BE2C (cell line): Measurements from ENCODE around the gene LRPAP1. TPM values are rescaled to one million over a fixed set of nuclear protein-coding genes. Genes with fewer than 3 reads are reported as not detected.
"Not testable (repeated sequence)": the region's sequence is repeated elsewhere in the genome, so short reads cannot be mapped to it uniquely, and the experiment has no call there.

Source experiments
- DNase-seq: peaks from one replicate; pipeline ENCODE4 v3.0.0-alpha.2; 2020
- H3K27me3 ChIP-seq: fragments of 250-450 bp; sonication (Bioruptor Pico); 2 replicates; pipeline ENCODE4 v1.5.1; 2020; ENCODE audit warnings: mild to moderate bottlenecking
- H3K36me3 ChIP-seq: fragments of 250-450 bp; sonication (Bioruptor Pico); 2 replicates; pipeline ENCODE4 v1.5.1; 2020; ENCODE audit warnings: mild to moderate bottlenecking
- H3K4me1 ChIP-seq: fragments of 250-450 bp; sonication (Bioruptor Pico); 2 replicates; pipeline ENCODE4 v1.5.1; 2020
- H3K4me3 ChIP-seq: 2 replicates; pipeline ENCODE4 v1.5.1; 2011; ENCODE audit warnings: low read depth, low read length
- H3K9me3 ChIP-seq: fragments of 250-450 bp; sonication (Bioruptor Pico); 2 replicates; pipeline ENCODE4 v1.5.1; 2020
- polyA plus RNA-seq: library from polyadenylated mRNA; unstranded; fragments of >200 nt; gene quantifications from one replicate; pipeline ENCODE4 v1.2.1, GENCODE V29; 2012; ENCODE audit warnings: low read depth, missing spikeins; ENCODE audit not compliant: insufficient read length, insufficient read depth
- TF ChIP-seq, protein P1 (sequence below): IDR thresholded peaks from 2 replicates; pipeline ENCODE4 v1.5.1; 2012; ENCODE audit warnings: mild to moderate bottlenecking, low read depth, low read length

The LRPAP1 gene, protein sequence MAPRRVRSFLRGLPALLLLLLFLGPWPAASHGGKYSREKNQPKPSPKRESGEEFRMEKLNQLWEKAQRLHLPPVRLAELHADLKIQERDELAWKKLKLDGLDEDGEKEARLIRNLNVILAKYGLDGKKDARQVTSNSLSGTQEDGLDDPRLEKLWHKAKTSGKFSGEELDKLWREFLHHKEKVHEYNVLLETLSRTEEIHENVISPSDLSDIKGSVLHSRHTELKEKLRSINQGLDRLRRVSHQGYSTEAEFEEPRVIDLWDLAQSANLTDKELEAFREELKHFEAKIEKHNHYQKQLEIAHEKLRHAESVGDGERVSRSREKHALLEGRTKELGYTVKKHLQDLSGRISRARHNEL
- 74.0 TPM for polyA plus RNA-seq

DNA sequence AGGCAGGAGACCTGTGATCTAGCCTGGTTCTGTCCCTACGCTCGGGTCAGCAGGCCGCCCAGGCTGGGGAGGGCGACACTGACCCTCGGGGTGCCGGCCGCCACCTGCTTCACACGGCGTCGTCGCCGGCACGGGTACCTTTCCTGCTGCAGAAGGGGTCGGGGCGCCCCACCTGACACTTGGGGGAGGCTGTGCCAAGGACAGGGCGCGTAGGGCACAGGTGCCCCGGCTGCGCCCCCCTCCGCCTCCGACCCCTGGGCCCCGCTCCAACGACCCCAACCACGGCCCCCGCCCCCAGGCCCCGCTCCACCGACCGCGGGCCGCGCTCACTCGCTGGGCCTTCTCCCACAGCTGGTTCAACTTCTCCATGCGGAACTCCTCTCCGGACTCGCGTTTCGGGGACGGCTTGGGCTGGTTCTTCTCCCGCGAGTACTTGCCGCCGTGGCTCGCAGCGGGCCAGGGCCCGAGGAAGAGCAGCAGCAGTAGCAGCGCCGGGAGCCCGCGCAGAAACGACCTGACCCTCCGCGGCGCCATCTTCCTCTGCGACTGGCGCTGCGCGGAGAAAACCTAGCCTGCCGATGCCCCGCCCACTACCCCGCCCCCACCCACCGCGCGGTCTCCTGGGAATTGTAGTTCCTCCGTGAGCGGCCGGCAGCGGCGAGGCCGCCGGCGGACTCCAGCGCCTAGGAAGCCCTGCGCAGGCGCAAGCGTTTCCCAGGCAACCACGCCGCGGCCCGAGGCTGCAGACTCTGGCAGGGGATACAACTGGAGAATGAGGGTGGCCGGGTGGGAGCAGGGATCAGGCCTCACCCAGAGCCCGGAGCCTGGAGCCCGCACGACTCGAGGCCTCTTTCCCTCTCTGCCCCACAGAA is at the start of gene LRPAP1:
Gene LRPAP1, minus strand, starts transcription at position 544 of the 872 bp plus-strand sequence. Its CDS starts 10 bp downstream, at position 534.
- Histone ChIP-seq H3K36me3 (peaks cover 11% of the 10 kb centered on the region; the same call in 1 of the 2 replicates), H3K4me1 (no peaks in the 10 kb centered on the region; the same call in 1 of the 2 replicates), H3K27me3 (no peaks in the 10 kb centered on the region), H3K9me3 (no peaks in the 10 kb centered on the region), H3K4me3 (peak within 1 kb of the TSS; percentile 76)
- DNase-seq, result peak; percentile 96
- TF ChIP-seq, protein P1, sequence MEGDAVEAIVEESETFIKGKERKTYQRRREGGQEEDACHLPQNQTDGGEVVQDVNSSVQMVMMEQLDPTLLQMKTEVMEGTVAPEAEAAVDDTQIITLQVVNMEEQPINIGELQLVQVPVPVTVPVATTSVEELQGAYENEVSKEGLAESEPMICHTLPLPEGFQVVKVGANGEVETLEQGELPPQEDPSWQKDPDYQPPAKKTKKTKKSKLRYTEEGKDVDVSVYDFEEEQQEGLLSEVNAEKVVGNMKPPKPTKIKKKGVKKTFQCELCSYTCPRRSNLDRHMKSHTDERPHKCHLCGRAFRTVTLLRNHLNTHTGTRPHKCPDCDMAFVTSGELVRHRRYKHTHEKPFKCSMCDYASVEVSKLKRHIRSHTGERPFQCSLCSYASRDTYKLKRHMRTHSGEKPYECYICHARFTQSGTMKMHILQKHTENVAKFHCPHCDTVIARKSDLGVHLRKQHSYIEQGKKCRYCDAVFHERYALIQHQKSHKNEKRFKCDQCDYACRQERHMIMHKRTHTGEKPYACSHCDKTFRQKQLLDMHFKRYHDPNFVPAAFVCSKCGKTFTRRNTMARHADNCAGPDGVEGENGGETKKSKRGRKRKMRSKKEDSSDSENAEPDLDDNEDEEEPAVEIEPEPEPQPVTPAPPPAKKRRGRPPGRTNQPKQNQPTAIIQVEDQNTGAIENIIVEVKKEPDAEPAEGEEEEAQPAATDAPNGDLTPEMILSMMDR, result no peak

DNA sequence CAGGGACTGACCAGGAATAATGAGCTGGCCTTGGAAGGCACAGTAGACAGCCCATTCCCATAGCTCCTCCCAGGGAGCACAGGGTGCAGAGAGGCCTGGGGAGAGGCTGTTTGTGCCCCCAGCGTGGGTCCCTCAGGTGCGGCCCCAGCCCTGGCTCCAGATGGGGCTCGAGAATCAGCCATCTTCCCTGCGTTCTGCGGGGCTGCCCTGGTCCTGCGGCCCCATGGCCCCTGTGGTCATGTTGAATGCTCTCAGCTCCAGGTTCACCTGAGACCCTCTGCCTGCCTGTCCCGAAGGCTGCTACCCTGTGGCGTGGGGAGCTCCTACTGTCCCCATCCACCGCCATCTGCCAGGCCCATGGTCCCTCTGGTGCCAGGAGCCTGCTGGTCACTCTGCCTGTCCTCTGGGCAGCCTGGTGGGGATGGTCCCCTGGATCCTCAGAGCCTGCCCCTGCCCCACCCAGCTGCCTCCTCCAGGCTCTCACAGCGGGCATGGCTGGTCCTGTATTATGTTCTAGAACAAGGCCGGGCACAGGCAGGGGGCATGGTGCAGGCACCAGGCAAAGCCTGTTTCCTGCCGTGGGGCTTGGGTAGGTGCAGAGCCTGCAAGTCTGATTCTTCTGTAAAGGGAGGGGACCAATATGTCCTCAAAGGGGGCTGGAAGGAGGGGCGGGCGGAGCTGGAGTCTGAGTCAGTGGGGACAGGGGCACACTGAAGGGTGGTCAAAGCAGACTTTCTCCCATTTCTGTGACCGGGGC is 49.3 kb upstream of the LRPAP1 start:
- H3K9me3 ChIP-seq, DNase-seq, H3K27me3 ChIP-seq, H3K4me1 ChIP-seq, H3K36me3 ChIP-seq, H3K4me3 ChIP-seq: not testable (repeated sequence)

DNA sequence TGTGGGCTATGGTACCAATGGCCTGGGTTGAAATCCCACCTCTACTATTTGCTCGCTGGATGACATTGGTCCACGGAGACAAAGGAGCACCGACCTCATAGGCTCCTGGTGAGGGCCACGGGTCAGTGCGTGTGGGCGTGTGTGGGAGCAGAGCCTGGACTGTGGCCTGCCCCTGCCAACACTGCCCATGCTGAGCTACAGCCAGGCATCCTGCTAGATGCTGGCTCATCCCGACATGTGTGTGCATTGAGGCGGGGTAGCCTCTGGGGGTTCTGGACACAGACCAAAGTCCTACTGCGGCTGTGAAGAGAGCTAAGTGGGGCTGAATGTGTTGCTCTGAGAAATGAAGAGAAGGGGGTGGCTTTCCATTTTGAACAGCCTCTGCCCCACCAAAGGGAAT is 48.6 kb upstream of the LRPAP1 start:
- not testable (repeated sequence) for H3K27me3 ChIP-seq, H3K9me3 ChIP-seq, H3K4me3 ChIP-seq, H3K36me3 ChIP-seq, H3K4me1 ChIP-seq
- peak; percentile 71 for DNase-seq

DNA sequence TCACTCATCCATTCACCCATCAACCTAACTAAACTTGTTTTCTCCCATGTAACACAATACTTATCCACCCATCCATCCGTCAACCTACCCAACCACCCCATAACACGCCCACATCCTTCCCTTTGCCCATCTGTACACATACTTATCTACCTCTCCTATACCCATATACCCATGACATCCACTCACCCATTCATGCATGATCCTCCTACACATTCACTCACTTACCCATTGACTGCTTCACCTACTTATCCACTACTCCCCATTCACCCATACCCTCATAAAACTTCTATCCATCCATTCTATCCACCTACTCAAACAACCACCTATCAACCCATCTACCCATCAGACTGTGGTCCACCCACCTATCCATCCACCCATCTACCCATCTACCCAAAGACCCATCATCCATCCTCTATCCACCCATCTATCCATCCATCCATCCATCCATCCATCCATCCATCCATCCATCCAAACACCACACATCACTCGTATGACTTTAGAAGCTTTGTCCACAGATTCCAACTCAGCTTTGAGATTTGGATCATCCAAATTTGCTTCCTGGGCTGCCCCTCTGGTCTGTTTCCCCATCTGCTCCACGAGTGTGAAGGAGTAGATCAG is 46.4 kb upstream of the LRPAP1 start:
- H3K4me1 ChIP-seq, H3K4me3 ChIP-seq, DNase-seq, H3K27me3 ChIP-seq, H3K36me3 ChIP-seq, H3K9me3 ChIP-seq: not testable (repeated sequence)

DNA sequence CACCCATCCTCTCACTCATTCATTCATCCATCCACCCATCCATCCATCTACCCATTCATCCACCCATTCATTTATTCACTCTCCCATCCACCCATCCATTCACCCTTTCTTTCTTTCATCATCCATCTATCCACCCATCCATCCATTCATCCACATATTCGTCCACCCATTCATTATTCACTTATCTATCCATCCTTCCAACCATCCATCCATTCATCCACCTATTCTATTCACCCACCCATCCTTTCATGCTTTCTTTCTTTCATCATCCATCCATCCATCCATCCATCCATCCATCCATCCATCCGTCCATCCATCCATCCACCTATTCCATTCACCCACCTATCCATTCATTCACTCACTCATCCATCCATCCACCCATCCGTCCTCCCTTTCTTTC is 45.8 kb upstream of the LRPAP1 start:
- H3K4me1 ChIP-seq, H3K4me3 ChIP-seq, H3K27me3 ChIP-seq, H3K36me3 ChIP-seq, DNase-seq, H3K9me3 ChIP-seq: not testable (repeated sequence)

DNA sequence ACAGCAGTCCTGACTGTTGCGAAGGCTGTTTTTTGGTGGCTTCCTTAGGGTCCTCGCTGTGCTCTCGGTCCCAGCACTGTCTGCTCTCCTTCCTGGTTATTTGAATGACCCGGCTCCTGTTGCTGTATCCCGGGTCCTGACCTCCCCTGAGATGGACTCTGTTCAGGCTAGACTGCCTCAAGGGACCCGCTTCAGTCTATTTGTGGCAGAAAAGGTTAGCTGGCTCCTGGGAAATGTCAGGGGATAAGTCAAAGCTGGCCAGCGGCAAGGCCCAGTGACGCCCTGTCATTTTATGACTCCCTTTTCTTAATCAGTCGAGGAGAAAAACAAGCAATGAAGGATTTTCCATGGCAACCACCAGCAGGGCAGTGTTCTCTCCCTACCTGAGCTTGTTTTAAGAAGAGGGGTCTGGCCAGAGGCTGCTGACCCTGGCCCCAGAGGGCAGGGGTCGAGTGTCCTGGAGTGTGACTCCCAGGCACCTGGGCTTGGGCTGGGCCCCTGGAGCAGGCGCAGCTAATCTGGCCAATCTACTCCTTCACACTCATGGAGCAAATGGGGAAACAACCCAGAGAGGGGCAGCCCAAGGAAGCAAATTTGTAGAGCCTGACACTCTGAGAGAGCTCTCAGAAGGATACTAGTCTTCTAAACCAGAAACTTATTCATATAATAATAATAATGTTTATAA is 45.1 kb upstream of the LRPAP1 start:
- not testable (repeated sequence) for H3K27me3 ChIP-seq, H3K4me3 ChIP-seq, DNase-seq, H3K9me3 ChIP-seq, H3K36me3 ChIP-seq, H3K4me1 ChIP-seq

DNA sequence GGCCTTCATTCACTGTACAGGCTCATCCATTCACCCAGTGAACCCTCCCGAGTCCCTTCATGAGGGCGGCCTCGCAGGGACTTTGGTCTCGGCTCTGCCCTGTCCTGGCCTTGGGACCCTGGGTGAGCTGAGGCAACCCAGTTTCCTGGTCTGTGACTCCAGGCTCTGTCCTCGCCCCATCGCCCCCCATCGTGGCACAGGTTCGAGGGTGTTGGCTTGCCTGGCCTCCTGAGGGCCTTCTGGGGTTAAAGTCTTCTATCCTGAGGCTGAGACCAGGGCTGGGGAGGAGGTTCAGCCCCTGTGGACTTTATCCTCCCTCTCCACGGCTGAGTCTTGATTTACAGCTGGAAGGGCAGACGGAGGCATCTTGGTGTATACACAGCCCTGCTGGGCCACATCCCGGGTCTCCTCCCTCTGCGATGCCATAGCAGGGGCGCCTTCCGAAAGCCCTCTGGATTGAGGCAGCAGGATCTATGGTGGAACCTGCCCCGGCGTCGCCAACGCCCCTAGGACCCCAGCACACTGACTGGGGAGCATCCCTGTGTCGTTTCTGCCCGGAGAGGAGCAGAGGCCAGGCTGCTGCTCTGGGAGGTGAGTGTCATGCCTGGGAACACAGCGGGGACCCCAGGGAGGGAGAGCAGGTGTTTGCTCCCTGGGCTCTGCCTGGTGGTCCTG is 44.4 kb upstream of the LRPAP1 start:
- not testable (repeated sequence) for DNase-seq, H3K9me3 ChIP-seq, H3K27me3 ChIP-seq, H3K36me3 ChIP-seq, H3K4me3 ChIP-seq, H3K4me1 ChIP-seq

DNA sequence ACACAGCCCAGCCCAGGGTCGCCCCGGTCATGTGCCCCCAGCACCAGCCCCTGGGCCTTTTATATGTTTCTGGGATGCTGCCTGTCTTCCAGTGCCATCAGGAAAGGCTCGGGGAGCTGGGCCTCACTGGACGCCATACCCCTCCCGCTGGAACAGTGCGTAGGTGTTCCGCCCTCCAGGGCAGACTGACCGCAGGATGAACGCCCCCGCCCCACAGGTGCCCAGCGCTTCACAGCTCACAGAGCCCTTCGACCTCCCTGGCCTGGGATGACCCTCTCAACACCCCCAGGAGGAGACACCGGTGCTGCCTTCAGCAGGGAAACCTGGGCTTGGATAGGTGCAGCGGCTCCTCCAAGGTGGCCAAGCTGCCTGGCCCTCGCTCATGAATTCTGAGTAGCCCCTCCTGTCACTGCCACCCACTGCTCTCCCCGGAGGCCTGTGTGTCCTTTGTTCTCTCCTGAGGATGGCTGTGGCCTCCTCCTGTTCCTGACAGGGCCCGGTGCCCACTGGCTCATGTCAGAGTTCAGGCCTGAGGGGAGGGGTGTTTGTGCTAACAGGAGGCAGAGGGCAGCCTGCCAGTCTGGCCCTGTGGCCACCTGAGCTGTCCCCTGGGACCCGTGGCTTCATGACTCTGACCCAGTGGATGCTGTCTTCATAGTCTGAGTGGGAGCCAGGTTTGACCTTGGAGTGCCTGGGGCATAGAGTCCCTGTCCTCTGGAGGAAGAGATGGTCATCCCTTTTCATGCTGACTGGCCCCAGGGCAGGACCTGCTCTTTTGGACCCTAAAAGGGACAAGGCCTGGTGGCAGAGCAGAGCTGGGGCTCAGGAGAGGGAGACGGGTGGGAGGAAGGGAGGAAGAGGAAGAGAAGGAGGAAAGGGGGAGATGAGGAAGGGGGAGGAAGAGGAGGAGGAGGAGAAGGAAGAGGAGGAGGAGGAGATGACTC is 43.5 kb upstream of the LRPAP1 start:
- H3K36me3 ChIP-seq, H3K27me3 ChIP-seq, H3K4me1 ChIP-seq, H3K9me3 ChIP-seq, H3K4me3 ChIP-seq, DNase-seq: not testable (repeated sequence)

DNA sequence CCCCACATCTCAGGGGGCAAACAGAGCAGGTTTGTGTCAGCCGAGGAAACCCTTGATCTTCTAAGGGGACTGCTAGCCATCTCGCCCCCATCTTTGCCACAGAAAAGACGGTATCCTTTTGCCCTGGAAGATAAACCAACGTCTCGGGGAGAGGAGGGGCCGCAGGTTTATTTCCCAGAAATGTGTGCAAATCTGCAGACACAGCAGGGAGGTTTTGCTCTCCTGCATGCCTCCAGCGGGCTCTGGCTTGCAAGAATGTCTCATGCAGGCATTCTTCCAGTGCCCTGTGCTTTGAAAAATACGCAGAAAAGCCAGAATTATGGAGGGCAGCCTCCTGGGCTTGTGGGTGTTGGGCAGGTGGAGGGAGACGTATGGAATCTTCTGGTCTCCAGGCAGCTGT is 42.6 kb upstream of the LRPAP1 start:
- H3K27me3 ChIP-seq, H3K4me3 ChIP-seq, H3K36me3 ChIP-seq, DNase-seq, H3K4me1 ChIP-seq, H3K9me3 ChIP-seq: not testable (repeated sequence)

DNA sequence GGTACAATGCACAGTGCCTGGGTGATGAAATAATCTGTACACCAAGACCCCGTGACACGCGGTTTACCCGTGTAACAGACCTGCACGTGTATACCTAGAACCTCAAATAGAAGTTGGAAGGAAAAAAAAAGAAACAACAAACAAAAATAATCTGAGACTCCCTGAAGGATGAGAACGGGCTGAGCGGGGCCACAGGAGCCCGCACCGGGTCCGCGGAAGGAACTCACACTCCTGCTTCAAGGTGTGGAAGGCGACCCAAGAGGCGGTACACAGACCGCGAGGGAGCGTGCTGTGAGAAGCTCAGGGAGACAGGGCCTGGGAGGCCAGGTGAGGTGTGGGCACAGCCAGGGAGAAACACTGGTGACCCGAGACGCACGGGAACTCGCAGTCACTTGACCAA is 42.1 kb upstream of the LRPAP1 start:
- not testable (repeated sequence) for DNase-seq, H3K4me3 ChIP-seq, H3K9me3 ChIP-seq, H3K36me3 ChIP-seq, H3K4me1 ChIP-seq, H3K27me3 ChIP-seq
